ENCODE results near the gene MGAT5B.

DNA sequence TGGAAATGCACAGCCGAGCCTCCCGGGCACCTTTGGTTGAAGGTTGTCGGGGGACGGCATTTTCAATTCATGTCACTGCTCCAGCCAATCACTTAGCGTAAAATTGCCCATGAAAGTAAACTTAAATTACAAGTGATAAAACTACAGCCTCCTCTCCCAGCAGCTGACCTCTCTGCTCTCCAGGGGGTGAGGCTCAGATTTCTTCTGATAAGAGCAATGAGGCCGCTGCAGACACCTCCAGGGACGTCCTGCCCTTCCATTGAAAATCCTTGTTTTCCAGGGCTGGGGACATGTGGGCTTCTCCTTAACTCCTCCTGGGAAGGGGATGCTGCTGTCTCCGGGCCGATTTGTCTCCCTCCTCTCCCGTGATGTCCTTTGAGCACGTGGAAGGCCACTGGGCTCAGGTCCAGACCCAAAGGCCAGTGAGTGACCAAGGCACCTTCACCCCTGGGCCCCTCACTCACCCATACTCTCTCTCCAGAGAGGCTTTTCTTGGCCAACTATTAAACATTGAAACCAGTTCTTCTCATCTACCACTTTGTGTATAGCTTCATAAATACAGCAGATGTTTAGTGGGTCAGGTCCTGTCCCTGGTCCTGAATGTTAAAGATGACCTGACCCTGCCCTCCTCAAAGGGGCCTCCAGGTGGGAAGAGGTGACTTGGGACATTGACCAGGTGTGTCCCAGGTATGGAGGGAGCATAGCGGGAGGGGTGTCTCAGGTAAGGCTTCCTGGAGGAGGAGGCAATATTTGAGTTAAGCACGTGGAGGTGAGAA is 52.3 kb downstream of the MGAT5B start:
- TF ChIP-seq, protein P1, sequence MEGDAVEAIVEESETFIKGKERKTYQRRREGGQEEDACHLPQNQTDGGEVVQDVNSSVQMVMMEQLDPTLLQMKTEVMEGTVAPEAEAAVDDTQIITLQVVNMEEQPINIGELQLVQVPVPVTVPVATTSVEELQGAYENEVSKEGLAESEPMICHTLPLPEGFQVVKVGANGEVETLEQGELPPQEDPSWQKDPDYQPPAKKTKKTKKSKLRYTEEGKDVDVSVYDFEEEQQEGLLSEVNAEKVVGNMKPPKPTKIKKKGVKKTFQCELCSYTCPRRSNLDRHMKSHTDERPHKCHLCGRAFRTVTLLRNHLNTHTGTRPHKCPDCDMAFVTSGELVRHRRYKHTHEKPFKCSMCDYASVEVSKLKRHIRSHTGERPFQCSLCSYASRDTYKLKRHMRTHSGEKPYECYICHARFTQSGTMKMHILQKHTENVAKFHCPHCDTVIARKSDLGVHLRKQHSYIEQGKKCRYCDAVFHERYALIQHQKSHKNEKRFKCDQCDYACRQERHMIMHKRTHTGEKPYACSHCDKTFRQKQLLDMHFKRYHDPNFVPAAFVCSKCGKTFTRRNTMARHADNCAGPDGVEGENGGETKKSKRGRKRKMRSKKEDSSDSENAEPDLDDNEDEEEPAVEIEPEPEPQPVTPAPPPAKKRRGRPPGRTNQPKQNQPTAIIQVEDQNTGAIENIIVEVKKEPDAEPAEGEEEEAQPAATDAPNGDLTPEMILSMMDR (IDR thresholded peaks at IDR 0.05): no peak
- TF ChIP-seq EZH2 (IDR thresholded peaks at IDR 0.05; ENCODE audit: borderline replicate concordance, insufficient read depth, low read depth, low read length, poor library complexity, severe bottlenecking): no peak

All from B cell (primary cell).